ENCODE data around the gene SPECC1. TPM values are rescaled to one million over a fixed set of nuclear protein-coding genes. Genes with fewer than 3 reads are reported as not detected.

Gene SPECC1
- total and polyA plus RNA-seq, 7 donors, result 10.9 to 98.3 (median 43.5) TPM

- WGBS, 2 donors, result 0 to 1% methylated on average over 75 of the region's 75 CpGs
- TF ChIP-seq CTCF (IDR thresholded peaks at IDR 0.05) (no peak), POLR2AphosphoS5 (IDR thresholded peaks at IDR 0.05) (peak; percentile 34 to 83 (median 74)), EP300 (IDR thresholded peaks at IDR 0.05) (peak in 2 of 4 donors; percentile 37 to 53), POLR2A (IDR thresholded peaks at IDR 0.05) (peak; percentile 22 to 34)
- peak; percentile 95 for DNase-seq
- intact Hi-C loops (cut with DNase I), result loop anchor here (1.0 kb wide), 1 partner anchor 110 kb away; the partner anchor contains the start of gene ULK2
- Histone ChIP-seq H3K27ac (peak within 1 kb of the TSS; percentile 83 to 94 (median 90)), H3K36me3 (no peaks in the 10 kb centered on the region), H3K4me1 (peaks cover 0 to 32% (median 29%) of the 10 kb centered on the region in 4 donors), H3K9me3 (no peaks in the 10 kb centered on the region), H3K27me3 (no peaks in the 10 kb centered on the region), H3K4me3 (peak within 1 kb of the TSS; percentile 68 to 95 (median 80))
Measured at GRCh38 chr17:19977293-19978208, 31.6 kb upstream of the SPECC1 start, which contains the start of gene AKAP10. TSS of gene AKAP10 (minus strand) at chr17:19977828. CDS start at chr17:19977679, 149 bp downstream.

- H3K4me3 ChIP-seq, result peak overlapping the region; percentile 68 to 95 (median 80)
- no peaks in the 10 kb centered on the region for H3K36me3 ChIP-seq
- peaks cover 0 to 32% (median 29%) of the 10 kb centered on the region in 4 donors for H3K4me1 ChIP-seq
- WGBS, 2 donors, result 28 to 60% methylated on average over 22 of the region's 22 CpGs
- TF ChIP-seq POLR2AphosphoS5 (IDR thresholded peaks at IDR 0.05) (no peak), CTCF (IDR thresholded peaks at IDR 0.05) (no peak), POLR2A (IDR thresholded peaks at IDR 0.05) (no peak), EP300 (IDR thresholded peaks at IDR 0.05) (no peak)
- intact Hi-C loops (cut with DNase I), result no loop called here
- peak overlapping the region; percentile 83 to 94 (median 90) for H3K27ac ChIP-seq
- no peaks in the 10 kb centered on the region for H3K9me3 ChIP-seq
- no peak for DNase-seq
- H3K27me3 ChIP-seq, result no peaks in the 10 kb centered on the region
Measured at GRCh38 chr17:19978209-19978802, 30.9 kb upstream of the SPECC1 start.

GRCh38 chr17:19978805-19979211, 30.4 kb upstream of the SPECC1 start:
- H3K36me3 ChIP-seq, result no peaks in the 10 kb centered on the region
- intact Hi-C loops (cut with DNase I), result no loop called here
- peak overlapping the region; percentile 83 to 94 (median 90) for H3K27ac ChIP-seq
- no peaks in the 10 kb centered on the region for H3K27me3 ChIP-seq
- DNase-seq, result no peak
- WGBS, 2 donors, result 86 to 90% methylated on average over 13 of the region's 13 CpGs
- peaks cover 0 to 32% (median 29%) of the 10 kb centered on the region in 4 donors for H3K4me1 ChIP-seq
- H3K9me3 ChIP-seq, result no peaks in the 10 kb centered on the region
- H3K4me3 ChIP-seq, result peak overlapping the region in 1 of 4 donors; percentile 75
- TF ChIP-seq CTCF (IDR thresholded peaks at IDR 0.05), result no peak
- no peak for TF ChIP-seq POLR2A (IDR thresholded peaks at IDR 0.05)
- TF ChIP-seq POLR2AphosphoS5 (IDR thresholded peaks at IDR 0.05), result no peak
- TF ChIP-seq EP300 (IDR thresholded peaks at IDR 0.05), result no peak

- Histone ChIP-seq H3K4me1 (peaks cover 0 to 32% (median 29%) of the 10 kb centered on the region in 4 donors), H3K27me3 (no peaks in the 10 kb centered on the region), H3K27ac (peak overlapping the region in 1 of 4 donors; percentile 9), H3K9me3 (no peaks in the 10 kb centered on the region), H3K36me3 (no peaks in the 10 kb centered on the region), H3K4me3 (no peak overlapping the region)
- DNase-seq, result no peak
- WGBS, 2 donors, result 75 to 86% methylated on average over 43 of the region's 43 CpGs
- TF ChIP-seq CTCF (IDR thresholded peaks at IDR 0.05) (no peak), POLR2AphosphoS5 (IDR thresholded peaks at IDR 0.05) (no peak), POLR2A (IDR thresholded peaks at IDR 0.05) (no peak), EP300 (IDR thresholded peaks at IDR 0.05) (no peak)
- intact Hi-C loops (cut with DNase I), result no loop called here
Measured at GRCh38 chr17:19979917-19980770, 29.0 kb upstream of the SPECC1 start.

Data from sigmoid colon (tissue), 7 donors.